Nephron progenitor cell (in vitro differentiated cells): ENCODE data around the gene ACTN4.

Source experiments
- DNase-seq: peaks from one replicate; pipeline ENCODE4 v3.0.0; 2021
- H3K27ac Mint-ChIP-seq: 2 replicates; pipeline ENCODE4 v1.8.0; 2021; ENCODE audit warnings: mild to moderate bottlenecking, moderate library complexity, mixed read lengths
- H3K27me3 Mint-ChIP-seq: 2 replicates; pipeline ENCODE4 v1.8.0; 2021; ENCODE audit warnings: mild to moderate bottlenecking, low read depth, mixed read lengths; ENCODE audit not compliant: poor library complexity
- H3K36me3 Mint-ChIP-seq: 2 replicates; pipeline ENCODE4 v1.8.0; 2021; ENCODE audit warnings: low read depth, mixed read lengths
- H3K4me1 Mint-ChIP-seq: 2 replicates; pipeline ENCODE4 v1.8.0; 2021; ENCODE audit warnings: mixed read lengths
- H3K4me3 Mint-ChIP-seq: 2 replicates; pipeline ENCODE4 v1.8.0; 2021; ENCODE audit warnings: mild to moderate bottlenecking, moderate library complexity, mixed read lengths
- H3K9me3 Mint-ChIP-seq: 2 replicates; pipeline ENCODE4 v1.8.0; 2021; ENCODE audit warnings: mild to moderate bottlenecking, moderate library complexity, mixed read lengths
- TF ChIP-seq, protein P1 (sequence below): fragments of 200-600 bp; sonication (generic); IDR thresholded peaks from 2 replicates; pipeline ENCODE4 v1.5.0; 2021; ENCODE audit warnings: antibody characterized with exemption

The ACTN4 gene

DNA sequence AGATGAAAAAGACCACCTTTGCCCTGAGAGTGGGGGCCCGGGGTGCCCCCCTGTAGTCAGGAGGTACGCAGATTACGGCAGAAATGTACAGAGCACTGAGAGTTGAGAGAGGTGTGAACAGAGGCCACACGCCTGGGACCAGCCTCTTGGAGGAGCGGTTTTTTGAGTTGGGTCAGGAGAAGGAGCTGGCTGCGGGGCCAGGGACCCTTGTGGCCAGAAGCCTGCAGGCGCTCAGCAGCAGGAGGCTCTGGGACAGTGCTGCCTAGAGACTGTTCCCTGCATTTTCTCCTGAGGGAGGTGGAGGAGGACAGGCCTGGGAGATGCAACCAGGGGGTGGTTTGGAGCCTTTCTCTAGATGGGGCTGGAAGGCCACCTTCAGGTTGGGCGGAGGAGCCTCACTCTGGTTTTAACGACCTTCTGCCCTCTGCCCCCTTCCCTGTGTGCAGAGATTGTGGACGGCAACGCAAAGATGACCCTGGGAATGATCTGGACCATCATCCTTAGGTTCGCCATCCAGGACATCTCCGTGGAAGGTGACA, 57.1 kb downstream of the ACTN4 start:
- no peak for DNase-seq
- TF ChIP-seq, protein P1, sequence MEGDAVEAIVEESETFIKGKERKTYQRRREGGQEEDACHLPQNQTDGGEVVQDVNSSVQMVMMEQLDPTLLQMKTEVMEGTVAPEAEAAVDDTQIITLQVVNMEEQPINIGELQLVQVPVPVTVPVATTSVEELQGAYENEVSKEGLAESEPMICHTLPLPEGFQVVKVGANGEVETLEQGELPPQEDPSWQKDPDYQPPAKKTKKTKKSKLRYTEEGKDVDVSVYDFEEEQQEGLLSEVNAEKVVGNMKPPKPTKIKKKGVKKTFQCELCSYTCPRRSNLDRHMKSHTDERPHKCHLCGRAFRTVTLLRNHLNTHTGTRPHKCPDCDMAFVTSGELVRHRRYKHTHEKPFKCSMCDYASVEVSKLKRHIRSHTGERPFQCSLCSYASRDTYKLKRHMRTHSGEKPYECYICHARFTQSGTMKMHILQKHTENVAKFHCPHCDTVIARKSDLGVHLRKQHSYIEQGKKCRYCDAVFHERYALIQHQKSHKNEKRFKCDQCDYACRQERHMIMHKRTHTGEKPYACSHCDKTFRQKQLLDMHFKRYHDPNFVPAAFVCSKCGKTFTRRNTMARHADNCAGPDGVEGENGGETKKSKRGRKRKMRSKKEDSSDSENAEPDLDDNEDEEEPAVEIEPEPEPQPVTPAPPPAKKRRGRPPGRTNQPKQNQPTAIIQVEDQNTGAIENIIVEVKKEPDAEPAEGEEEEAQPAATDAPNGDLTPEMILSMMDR: no peak
- H3K4me3 Mint-ChIP-seq: no peak overlapping the region
- peaks cover 28% of the 10 kb centered on the region for H3K4me1 Mint-ChIP-seq
- H3K27ac Mint-ChIP-seq: peak overlapping the region; percentile 88
- H3K36me3 Mint-ChIP-seq: peaks cover 17% of the 10 kb centered on the region
- no peaks in the 10 kb centered on the region for H3K9me3 Mint-ChIP-seq
- H3K27me3 Mint-ChIP-seq: no peaks in the 10 kb centered on the region

DNA sequence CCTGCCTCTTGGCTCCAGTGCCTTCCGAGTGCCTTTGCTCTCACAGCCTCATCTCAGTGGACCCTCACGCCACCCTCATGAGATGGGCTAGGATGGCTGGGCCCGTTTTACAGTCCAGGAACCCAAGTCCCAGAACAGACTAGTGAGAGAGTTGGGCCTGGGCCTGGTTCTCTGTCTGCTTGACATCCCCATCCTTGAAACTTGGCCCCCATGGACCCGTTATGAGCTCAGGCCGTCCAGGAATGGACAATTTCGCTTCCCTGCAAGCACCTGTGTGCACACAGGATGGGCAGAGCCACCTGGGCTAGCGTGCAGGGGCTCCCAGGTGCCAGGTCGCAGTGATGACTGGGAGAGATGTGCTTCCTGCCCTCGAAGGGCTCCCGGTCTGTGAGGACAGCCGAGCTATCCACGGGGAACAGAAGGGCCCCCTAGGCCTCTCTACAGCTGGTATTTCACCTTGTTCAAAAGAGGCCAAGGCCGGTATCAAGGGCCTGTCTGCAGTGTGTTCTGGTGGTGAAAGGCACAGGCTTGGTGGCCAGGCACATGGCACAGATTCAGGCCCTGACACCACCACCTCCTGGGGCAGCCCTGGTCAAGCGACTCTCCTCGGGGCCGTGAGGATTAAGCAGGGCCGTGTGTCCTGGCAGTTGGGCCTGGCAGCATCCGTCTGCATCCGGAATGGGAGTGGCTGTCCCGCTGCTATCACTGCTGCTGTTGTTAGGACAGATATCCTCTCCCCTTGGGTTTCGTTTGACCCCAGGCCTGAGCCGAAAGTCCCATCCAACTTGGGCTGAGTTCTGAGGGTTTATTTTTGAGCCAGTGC, 58.0 kb downstream of the ACTN4 start:
- Mint-ChIP-seq H3K4me1 (peaks cover 22% of the 10 kb centered on the region), H3K27me3 (no peaks in the 10 kb centered on the region), H3K36me3 (peaks cover 17% of the 10 kb centered on the region), H3K9me3 (no peaks in the 10 kb centered on the region), H3K4me3 (no peak overlapping the region), H3K27ac (peak overlapping the region; percentile 27)
- TF ChIP-seq, protein P1: no peak
- DNase-seq: no peak

DNA sequence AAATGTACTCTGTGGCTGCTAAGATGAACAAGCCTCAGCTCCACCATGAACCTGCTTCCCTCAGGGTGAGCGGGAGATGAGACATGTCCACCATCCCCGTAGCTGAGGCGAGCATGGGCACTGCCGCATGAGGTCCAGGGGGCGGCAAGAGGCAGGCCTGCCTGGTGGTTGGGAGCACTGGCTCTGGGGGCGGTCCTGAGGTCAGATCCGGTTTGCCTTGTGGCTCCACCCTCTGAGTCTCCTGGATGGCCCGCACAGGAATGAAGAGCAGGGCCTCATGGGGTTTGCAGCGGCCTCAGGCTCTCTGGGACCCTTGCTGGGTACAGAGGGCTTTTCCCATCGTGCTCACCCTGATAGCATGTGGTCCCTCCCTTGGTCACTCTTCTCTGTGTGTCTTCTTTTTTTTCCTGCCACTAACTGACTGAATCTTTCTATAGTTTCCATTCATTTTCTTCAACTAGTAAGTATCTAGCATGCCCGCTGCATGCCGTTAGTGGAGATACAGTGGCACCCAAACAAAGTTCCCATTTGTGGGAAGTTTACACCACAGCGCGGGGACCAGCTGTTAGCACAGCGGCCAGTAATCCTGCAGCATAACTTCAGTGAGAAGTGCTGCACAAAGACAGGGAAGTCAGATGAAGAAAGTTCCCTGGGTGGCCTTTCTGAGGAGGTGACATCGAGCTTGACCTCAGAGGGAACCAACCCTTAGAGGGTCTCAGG, 59.5 kb downstream of the ACTN4 start:
- no peaks in the 10 kb centered on the region for H3K27me3 Mint-ChIP-seq
- no peak for DNase-seq
- H3K4me1 Mint-ChIP-seq: peaks cover 11% of the 10 kb centered on the region
- H3K27ac Mint-ChIP-seq: no peak overlapping the region
- TF ChIP-seq, protein P1: no peak
- no peak overlapping the region for H3K4me3 Mint-ChIP-seq
- no peaks in the 10 kb centered on the region for H3K9me3 Mint-ChIP-seq
- peaks cover 22% of the 10 kb centered on the region for H3K36me3 Mint-ChIP-seq

DNA sequence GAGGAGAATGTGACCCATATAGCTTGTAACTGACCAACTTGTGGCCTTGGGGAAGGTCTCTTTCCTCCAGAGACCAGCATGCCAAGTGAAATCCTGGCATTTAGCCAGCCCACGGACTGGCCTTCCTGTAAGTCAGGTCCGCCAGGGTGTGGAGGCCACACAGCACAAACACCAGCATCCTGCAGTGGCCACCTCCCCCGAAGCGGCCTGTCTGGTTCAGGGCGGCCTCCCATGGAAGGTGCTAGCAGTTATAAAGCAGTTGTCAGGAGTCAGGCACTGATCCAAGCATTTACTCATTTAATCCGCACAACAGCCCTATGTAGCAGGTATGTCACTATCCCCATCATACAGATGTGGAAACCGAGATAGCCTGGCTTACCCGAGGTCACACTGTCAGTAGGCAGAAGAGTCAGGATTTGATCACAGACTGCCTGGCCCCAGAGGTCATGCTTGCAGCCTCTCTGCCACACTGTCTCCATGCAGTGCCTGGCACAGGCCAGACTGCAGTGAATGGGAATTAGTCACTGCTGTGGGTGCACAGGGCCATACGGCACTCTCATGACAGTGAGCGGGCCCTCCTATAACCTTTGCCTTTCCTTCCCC, 60.2 kb downstream of the ACTN4 start:
- Mint-ChIP-seq H3K36me3 (peaks cover 22% of the 10 kb centered on the region), H3K27me3 (no peaks in the 10 kb centered on the region), H3K4me1 (peaks cover 14% of the 10 kb centered on the region), H3K27ac (no peak overlapping the region), H3K4me3 (no peak overlapping the region), H3K9me3 (no peaks in the 10 kb centered on the region)
- no peak for DNase-seq
- TF ChIP-seq, protein P1: no peak

DNA sequence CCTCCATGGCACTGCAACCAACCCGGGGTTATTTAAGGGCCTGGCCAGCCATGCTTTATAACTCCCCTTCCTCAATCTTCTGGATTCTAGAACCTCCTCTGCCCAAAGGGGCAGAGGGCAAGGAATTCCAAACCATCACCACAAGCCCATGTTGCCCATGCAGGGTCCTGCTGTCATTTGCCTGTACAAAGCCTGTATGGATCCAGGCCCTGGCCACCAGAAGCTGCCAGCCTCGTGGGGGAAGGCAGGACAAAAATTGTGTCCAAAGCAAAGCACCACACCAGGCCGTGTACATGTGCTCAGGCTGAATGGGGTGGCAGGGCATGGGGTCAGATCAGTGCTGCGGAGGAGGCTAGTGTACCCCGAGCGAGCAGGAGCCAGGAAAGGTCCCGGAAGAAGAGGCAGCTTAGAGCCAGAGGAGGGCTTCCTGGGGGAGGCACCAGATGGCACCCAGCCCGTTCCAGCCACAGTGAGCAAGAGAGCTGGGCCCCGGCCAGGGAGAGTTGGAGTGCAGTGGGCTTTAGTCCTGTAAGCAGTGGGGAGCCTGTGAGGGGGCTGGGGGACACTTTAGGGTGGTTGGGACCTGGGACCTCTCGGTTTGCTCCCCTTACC, 61.1 kb downstream of the ACTN4 start:
- Mint-ChIP-seq H3K27ac (peak overlapping the region; percentile 54), H3K4me1 (peaks cover 23% of the 10 kb centered on the region), H3K27me3 (no peaks in the 10 kb centered on the region), H3K36me3 (peaks cover 22% of the 10 kb centered on the region), H3K4me3 (no peak overlapping the region), H3K9me3 (no peaks in the 10 kb centered on the region)
- DNase-seq: no peak
- TF ChIP-seq, protein P1: no peak
